SK-N-MC (cell line): ENCODE results near the gene PDE4D.

Experiments
- DNase-seq: peaks from one replicate; pipeline ENCODE4 v3.0.0-alpha.2; 2011; ENCODE audit warnings: low read depth, low spot score
- H3K27ac ChIP-seq: fragments of 200-600 bp; sonication (generic); 2 replicates; pipeline ENCODE4 v1.5.1; 2016; ENCODE audit warnings: mixed run types
- H3K36me3 ChIP-seq: fragments of 200-600 bp; sonication (generic); 2 replicates; pipeline ENCODE4 v1.6.1; 2017; ENCODE audit warnings: antibody characterized with exemption, low read length, mixed read lengths; ENCODE audit not compliant: insufficient read depth
- H3K4me3 ChIP-seq: fragments of 200-600 bp; sonication (generic); 2 replicates; pipeline ENCODE4 v1.5.1; 2016
- H3K9ac ChIP-seq: fragments of 200-600 bp; sonication (generic); 2 replicates; pipeline ENCODE4 v1.8.0; 2017; ENCODE audit warnings: mixed run types, mixed read lengths; ENCODE audit not compliant: insufficient read length
- H3K9me3 ChIP-seq: fragments of 200-600 bp; sonication (generic); 2 replicates; pipeline ENCODE4 v1.6.1; 2017; ENCODE audit warnings: low read depth, mild to moderate bottlenecking, antibody characterized with exemption, low read length, moderate library complexity, mixed read lengths
- EZH2 ChIP-seq: fragments of 200-600 bp; sonication (generic); IDR thresholded peaks from one replicate; pipeline ENCODE4 v1.6.1; 2017; ENCODE audit warnings: antibody characterized with exemption
- FOXP2 ChIP-seq: optimal IDR thresholded peaks from 2 replicates; pipeline ENCODE3; 2011; ENCODE audit warnings: mild to moderate bottlenecking, moderate library complexity; ENCODE audit not compliant: insufficient read depth; ENCODE audit errors: extremely low read length, control extremely low read depth
- POLR2AphosphoS5 ChIP-seq: IDR thresholded peaks from 2 replicates; pipeline ENCODE4 v1.6.1; 2012; ENCODE audit warnings: mild to moderate bottlenecking, low read depth, low read length, borderline replicate concordance

The PDE4D gene

GRCh38 chr5:59586841-59587240, 306.7 kb downstream of the PDE4D start:
- no peak overlapping the region for H3K9ac ChIP-seq
- no peak for DNase-seq
- no peak overlapping the region for H3K27ac ChIP-seq
- no peaks in the 10 kb centered on the region for H3K9me3 ChIP-seq
- TF ChIP-seq EZH2 (no peak), FOXP2 (no peak), POLR2AphosphoS5 (no peak)
- H3K4me3 ChIP-seq, result no peak overlapping the region
- H3K36me3 ChIP-seq, result no peaks in the 10 kb centered on the region

GRCh38 chr5:59584858-59585846, 308.4 kb downstream of the PDE4D start:
- no peak for TF ChIP-seq FOXP2
- no peak for TF ChIP-seq EZH2
- no peak for TF ChIP-seq POLR2AphosphoS5
- Histone ChIP-seq H3K9ac (no peak overlapping the region), H3K9me3 (no peaks in the 10 kb centered on the region), H3K4me3 (no peak overlapping the region), H3K27ac (no peak overlapping the region), H3K36me3 (no peaks in the 10 kb centered on the region)
- no peak for DNase-seq

DNA sequence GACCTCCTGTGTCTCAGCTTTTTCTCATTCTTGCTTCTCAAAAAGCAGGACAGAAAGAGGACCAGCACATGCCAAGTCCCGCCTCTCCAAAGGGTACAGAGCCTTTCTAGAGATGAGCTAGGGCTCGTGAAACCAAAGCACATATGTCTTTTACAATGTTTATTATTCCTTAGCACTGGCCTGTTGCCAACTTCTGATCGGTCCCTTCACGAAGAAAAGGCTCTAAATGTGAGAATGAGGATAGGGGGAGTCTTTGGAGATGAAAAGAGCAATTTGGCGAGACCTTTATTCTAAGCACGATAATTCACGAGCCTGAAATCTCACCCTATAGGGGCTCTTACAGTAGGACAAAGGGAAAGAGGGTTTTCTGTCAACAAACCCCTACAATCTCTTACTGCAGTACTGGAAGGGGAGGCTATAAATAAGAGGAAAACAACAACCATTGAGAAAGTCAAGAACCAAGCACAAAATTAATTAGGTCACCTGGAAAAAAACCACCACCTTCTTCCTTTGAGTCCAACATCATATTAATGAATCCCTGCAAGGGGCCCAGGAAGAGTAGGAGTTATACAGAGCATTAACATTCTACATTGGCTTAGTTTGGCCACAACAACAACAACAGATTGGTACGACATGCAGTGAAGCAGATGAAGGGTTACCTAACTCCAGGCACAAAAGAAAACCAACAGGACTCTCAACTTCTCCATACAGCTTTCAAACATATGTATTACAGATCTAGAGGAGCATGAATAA, 309.5 kb downstream of the PDE4D start:
- no peak for DNase-seq
- H3K4me3 ChIP-seq, result no peak overlapping the region

DNA sequence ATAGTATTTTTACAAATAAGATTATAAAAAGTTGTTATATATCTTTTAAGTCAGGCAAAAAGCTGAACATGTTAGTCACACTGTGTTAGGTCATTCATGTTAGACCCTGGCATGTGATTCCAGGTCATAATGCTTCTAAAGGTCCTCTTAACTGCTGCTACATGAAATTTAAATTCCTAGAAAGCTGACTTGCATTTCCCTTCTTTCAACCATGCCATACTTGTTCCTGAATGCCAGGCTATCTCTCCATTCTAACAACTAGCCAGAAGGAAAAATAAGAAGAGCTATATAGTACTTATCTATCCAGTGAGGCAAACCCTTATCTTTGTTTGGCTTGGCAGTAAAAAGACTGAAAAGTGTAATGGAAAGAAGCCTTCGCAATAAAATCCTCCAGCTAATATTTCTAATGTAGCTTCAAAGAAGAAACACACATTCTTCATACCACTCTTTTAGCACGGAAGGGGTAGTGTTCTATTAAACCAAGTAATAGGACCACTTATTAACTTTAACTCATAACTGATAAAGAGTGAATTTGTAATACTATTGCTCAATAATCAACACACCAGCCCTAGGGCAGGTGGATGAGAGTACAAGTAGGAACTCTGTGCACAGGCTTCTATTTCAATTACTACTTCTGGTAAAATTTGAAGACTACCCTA, 310.2 kb downstream of the PDE4D start:
- Histone ChIP-seq H3K9ac (no peak overlapping the region), H3K4me3 (no peak overlapping the region), H3K27ac (no peak overlapping the region), H3K9me3 (no peaks in the 10 kb centered on the region), H3K36me3 (no peaks in the 10 kb centered on the region)
- DNase-seq, result no peak
- no peak for TF ChIP-seq EZH2
- TF ChIP-seq POLR2AphosphoS5, result no peak
- TF ChIP-seq FOXP2, result no peak

More for the DNA sequence above, 309.5 kb downstream of the PDE4D start:
- H3K36me3 ChIP-seq, result no peaks in the 10 kb centered on the region
- H3K9ac ChIP-seq, result no peak overlapping the region
- no peak for TF ChIP-seq POLR2AphosphoS5
- TF ChIP-seq EZH2, result no peak
- no peak for TF ChIP-seq FOXP2
- no peaks in the 10 kb centered on the region for H3K9me3 ChIP-seq
- no peak overlapping the region for H3K27ac ChIP-seq

DNA sequence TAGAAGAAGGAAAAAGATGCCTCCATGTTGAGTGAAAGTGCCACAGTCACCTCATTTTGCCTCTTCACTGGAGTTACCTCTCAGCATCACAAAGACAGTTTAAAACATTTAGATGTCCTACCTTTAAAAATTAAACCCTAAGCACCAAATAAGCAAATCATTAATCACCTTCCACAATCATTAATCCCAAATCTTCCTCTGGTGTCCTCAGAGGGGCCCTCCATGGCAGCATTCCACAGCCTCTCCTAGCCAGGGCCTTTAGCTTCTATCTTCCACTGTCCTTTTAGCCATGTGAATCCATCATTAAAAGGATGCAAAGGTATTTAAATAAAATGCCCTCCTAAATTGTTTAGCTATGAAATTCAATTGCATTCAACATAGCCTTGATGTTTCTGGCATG, 310.8 kb downstream of the PDE4D start:
- Histone ChIP-seq H3K4me3 (no peak overlapping the region), H3K9ac (no peak overlapping the region), H3K27ac (no peak overlapping the region), H3K36me3 (no peaks in the 10 kb centered on the region), H3K9me3 (no peaks in the 10 kb centered on the region)
- no peak for DNase-seq
- TF ChIP-seq POLR2AphosphoS5, result no peak
- no peak for TF ChIP-seq FOXP2
- TF ChIP-seq EZH2, result no peak

DNA sequence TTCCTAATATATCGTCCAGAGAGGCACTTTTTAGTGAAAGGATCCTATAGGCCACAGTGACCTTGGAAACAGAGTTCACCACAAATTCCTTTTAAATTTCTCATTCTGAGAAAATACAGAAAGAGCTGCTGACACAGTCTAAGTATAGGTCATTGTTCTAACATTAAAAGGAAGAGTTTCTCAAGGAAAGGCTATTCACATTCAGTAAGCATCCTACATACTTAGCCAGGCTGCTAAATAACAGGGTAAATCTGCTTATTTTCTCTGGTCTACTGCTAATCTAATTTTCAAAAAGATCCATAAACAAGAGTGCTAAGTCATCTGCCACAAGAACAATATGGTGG, 313.7 kb downstream of the PDE4D start:
- Histone ChIP-seq H3K36me3 (no peaks in the 10 kb centered on the region), H3K27ac (no peak overlapping the region), H3K9ac (no peak overlapping the region), H3K4me3 (no peak overlapping the region), H3K9me3 (no peaks in the 10 kb centered on the region)
- no peak for TF ChIP-seq POLR2AphosphoS5
- TF ChIP-seq EZH2, result no peak
- TF ChIP-seq FOXP2, result no peak
- no peak for DNase-seq

DNA sequence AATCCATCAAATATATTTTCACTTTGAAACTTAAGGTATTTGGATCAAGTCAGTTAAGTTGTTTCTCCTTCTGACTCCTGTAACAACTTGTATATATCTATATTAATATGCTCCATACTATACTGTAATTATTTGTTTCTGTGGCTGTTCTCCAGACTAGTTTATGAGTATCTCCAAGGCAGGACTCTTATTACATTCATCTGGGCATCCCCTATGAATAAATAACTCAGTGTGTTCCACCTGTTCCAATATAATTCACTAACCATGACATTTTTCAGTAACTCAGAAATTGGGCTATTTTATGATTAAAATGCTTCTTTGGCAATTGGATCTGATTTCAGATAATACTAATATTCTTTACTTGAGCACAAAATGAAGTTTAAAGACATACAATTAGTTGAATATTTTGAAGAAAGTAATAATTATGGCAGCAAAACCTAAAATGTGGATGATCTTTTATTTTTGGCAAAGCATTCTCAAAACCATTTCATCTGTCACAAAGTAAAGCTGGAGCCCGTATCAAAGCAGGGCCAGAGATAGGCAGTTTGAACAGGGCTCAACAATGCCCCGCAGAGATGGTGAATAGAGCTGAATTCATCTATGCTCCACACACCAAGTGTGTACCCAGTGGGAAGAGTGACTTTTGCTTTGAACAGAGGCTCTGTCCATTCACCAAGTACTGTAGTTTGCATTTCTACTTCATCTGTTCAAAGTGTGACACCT, 314.3 kb downstream of the PDE4D start:
- H3K4me3 ChIP-seq, result no peak overlapping the region
- H3K9ac ChIP-seq, result no peak overlapping the region
- TF ChIP-seq POLR2AphosphoS5 (no peak), FOXP2 (no peak), EZH2 (no peak)
- no peak overlapping the region for H3K27ac ChIP-seq
- H3K9me3 ChIP-seq, result no peaks in the 10 kb centered on the region
- no peaks in the 10 kb centered on the region for H3K36me3 ChIP-seq
- DNase-seq, result no peak
